ENCODE results near the gene SMIM13. TPM values are rescaled to one million over a fixed set of nuclear protein-coding genes. Genes with fewer than 3 reads are reported as not detected.
"Not testable (repeated sequence)": the region's sequence is repeated elsewhere in the genome, so short reads cannot be mapped to it uniquely, and the experiment has no call there.

Gene SMIM13
- total RNA-seq, 2 experiments from 2014 or later: 9.0 to 9.4 TPM

- ChIA-PET CTCF (interaction anchor here (0.8 to 1.3 kb wide), 2 partner anchors 18 to 121 kb away, joined by 3 read pairs; partner anchors contain the start of gene NEDD9), POLR2A (no interaction called here)
- peak within 1 kb of the TSS; percentile 33 for H3K4me3 Mint-ChIP-seq
- no peak for DNase-seq
- H3K4me1 Mint-ChIP-seq: peaks cover 21% of the 10 kb centered on the region
- H3K27me3 Mint-ChIP-seq: no peaks in the 10 kb centered on the region
- H3K36me3 Mint-ChIP-seq (ENCODE audit: low read depth): no peaks in the 10 kb centered on the region
- H3K27ac Mint-ChIP-seq: no peak within 1 kb of the TSS
- H3K9me3 Mint-ChIP-seq: no peaks in the 10 kb centered on the region
Observed at GRCh38 chr6:11110921-11111768, 17.5 kb downstream of the SMIM13 start, which contains the start of gene ERVFRD-1. TSS of gene ERVFRD-1 (minus strand) at chr6:11111725. CDS start at chr6:11105310, 6,415 bp downstream.

- Mint-ChIP-seq H3K27me3 (no peaks in the 10 kb centered on the region), H3K4me1 (peaks cover 26% of the 10 kb centered on the region), H3K4me3 (peak overlapping the region; percentile 22), H3K36me3 (ENCODE audit: low read depth) (no peaks in the 10 kb centered on the region), H3K27ac (no peak overlapping the region), H3K9me3 (no peaks in the 10 kb centered on the region)
- DNase-seq: no peak
- CTCF ChIA-PET: interaction anchor here (1.3 kb wide), 1 partner anchor 19 kb away, joined by 3 read pairs; no protein-coding TSS in a partner anchor
- POLR2A ChIA-PET: no interaction called here
Observed at GRCh38 chr6:11111769-11112437, 18.3 kb downstream of the SMIM13 start.

- no peak for DNase-seq
- no peak overlapping the region for H3K27ac Mint-ChIP-seq
- ChIA-PET CTCF (no interaction called here), POLR2A (no interaction called here)
- H3K9me3 Mint-ChIP-seq: no peaks in the 10 kb centered on the region
- H3K27me3 Mint-ChIP-seq: no peaks in the 10 kb centered on the region
- H3K4me1 Mint-ChIP-seq: peaks cover 26% of the 10 kb centered on the region
- H3K4me3 Mint-ChIP-seq: no peak overlapping the region
- no peaks in the 10 kb centered on the region for H3K36me3 Mint-ChIP-seq (ENCODE audit: low read depth)
Observed at GRCh38 chr6:11113038-11113437, 19.4 kb downstream of the SMIM13 start.

GRCh38 chr6:11115808-11116536 is 22.3 kb downstream of the SMIM13 start:
- H3K4me3 Mint-ChIP-seq, CTCF ChIA-PET: not testable (repeated sequence)

GRCh38 chr6:11120271-11121005 is 26.8 kb downstream of the SMIM13 start:
- H3K27ac Mint-ChIP-seq: no peak overlapping the region
- no peak overlapping the region for H3K4me3 Mint-ChIP-seq
- ChIA-PET CTCF (interaction anchor here (1.1 kb wide), 1 partner anchor 375 kb away, joined by 4 read pairs; no protein-coding TSS in a partner anchor), POLR2A (no interaction called here)
- no peak for DNase-seq
- H3K4me1 Mint-ChIP-seq: peaks cover 8% of the 10 kb centered on the region
- no peaks in the 10 kb centered on the region for H3K9me3 Mint-ChIP-seq
- H3K27me3 Mint-ChIP-seq: no peaks in the 10 kb centered on the region
- peaks cover 2% of the 10 kb centered on the region for H3K36me3 Mint-ChIP-seq (ENCODE audit: low read depth)

More at GRCh38 chr6:11115808-11116536, 22.3 kb downstream of the SMIM13 start:
- H3K4me1 Mint-ChIP-seq: peaks cover 23% of the 10 kb centered on the region
- H3K27ac Mint-ChIP-seq; DNase-seq; H3K36me3 Mint-ChIP-seq (ENCODE audit: low read depth); H3K27me3 Mint-ChIP-seq; H3K9me3 Mint-ChIP-seq; POLR2A ChIA-PET: not testable (repeated sequence)

- Mint-ChIP-seq H3K4me1 (peaks cover 2% of the 10 kb centered on the region), H3K4me3 (no peak overlapping the region), H3K27ac (no peak overlapping the region), H3K36me3 (ENCODE audit: low read depth) (peaks cover 11% of the 10 kb centered on the region), H3K27me3 (no peaks in the 10 kb centered on the region), H3K9me3 (peaks cover 2% of the 10 kb centered on the region)
- no peak for DNase-seq
- ChIA-PET CTCF (no interaction called here), POLR2A (no interaction called here)
Observed at GRCh38 chr6:11121851-11122250, 28.2 kb downstream of the SMIM13 start.

GRCh38 chr6:11122380-11122779 is 28.7 kb downstream of the SMIM13 start:
- Mint-ChIP-seq H3K27me3 (no peaks in the 10 kb centered on the region), H3K4me3 (no peak overlapping the region), H3K4me1 (peaks cover 2% of the 10 kb centered on the region), H3K27ac (no peak overlapping the region), H3K36me3 (ENCODE audit: low read depth) (peaks cover 15% of the 10 kb centered on the region), H3K9me3 (peaks cover 2% of the 10 kb centered on the region)
- ChIA-PET POLR2A (no interaction called here), CTCF (no interaction called here)
- no peak for DNase-seq

- H3K4me1 Mint-ChIP-seq: peaks cover 2% of the 10 kb centered on the region
- H3K27me3 Mint-ChIP-seq: no peaks in the 10 kb centered on the region
- DNase-seq: no peak
- H3K27ac Mint-ChIP-seq: no peak overlapping the region
- POLR2A ChIA-PET: no interaction called here
- H3K36me3 Mint-ChIP-seq (ENCODE audit: low read depth): peaks cover 16% of the 10 kb centered on the region
- H3K4me3 Mint-ChIP-seq: no peak overlapping the region
- peaks cover 2% of the 10 kb centered on the region for H3K9me3 Mint-ChIP-seq
- CTCF ChIA-PET: no interaction called here
Observed at GRCh38 chr6:11123978-11124377, 30.3 kb downstream of the SMIM13 start.

GRCh38 chr6:11126876-11127275 is 33.2 kb downstream of the SMIM13 start:
- no peak overlapping the region for H3K4me3 Mint-ChIP-seq
- no peak for DNase-seq
- no peak overlapping the region for H3K27ac Mint-ChIP-seq
- no peaks in the 10 kb centered on the region for H3K27me3 Mint-ChIP-seq
- H3K4me1 Mint-ChIP-seq: peaks cover 8% of the 10 kb centered on the region
- ChIA-PET CTCF (no interaction called here), POLR2A (no interaction called here)
- peaks cover 16% of the 10 kb centered on the region for H3K36me3 Mint-ChIP-seq (ENCODE audit: low read depth)
- H3K9me3 Mint-ChIP-seq: peaks cover 2% of the 10 kb centered on the region

GRCh38 chr6:11128608-11129007 is 35.0 kb downstream of the SMIM13 start:
- no peak overlapping the region for H3K4me3 Mint-ChIP-seq
- H3K9me3 Mint-ChIP-seq: peaks cover 2% of the 10 kb centered on the region
- no peak overlapping the region for H3K27ac Mint-ChIP-seq
- H3K27me3 Mint-ChIP-seq: no peaks in the 10 kb centered on the region
- POLR2A ChIA-PET: no interaction called here
- H3K36me3 Mint-ChIP-seq (ENCODE audit: low read depth): peaks cover 16% of the 10 kb centered on the region
- DNase-seq: no peak
- CTCF ChIA-PET: no interaction called here
- peaks cover 8% of the 10 kb centered on the region for H3K4me1 Mint-ChIP-seq

- POLR2A ChIA-PET: no interaction called here
- Mint-ChIP-seq H3K27ac (no peak overlapping the region), H3K27me3 (no peaks in the 10 kb centered on the region), H3K9me3 (peaks cover 2% of the 10 kb centered on the region), H3K4me3 (no peak overlapping the region), H3K36me3 (ENCODE audit: low read depth) (peaks cover 21% of the 10 kb centered on the region), H3K4me1 (peaks cover 6% of the 10 kb centered on the region)
- no peak for DNase-seq
- CTCF ChIA-PET: no interaction called here
Observed at GRCh38 chr6:11129908-11130565, 36.4 kb downstream of the SMIM13 start.

GRCh38 chr6:11130605-11131004 is 37.0 kb downstream of the SMIM13 start:
- ChIA-PET CTCF (no interaction called here), POLR2A (no interaction called here)
- DNase-seq: no peak
- peaks cover 24% of the 10 kb centered on the region for H3K36me3 Mint-ChIP-seq (ENCODE audit: low read depth)
- peaks cover 6% of the 10 kb centered on the region for H3K4me1 Mint-ChIP-seq
- H3K27ac Mint-ChIP-seq: no peak overlapping the region
- no peak overlapping the region for H3K4me3 Mint-ChIP-seq
- peaks cover 2% of the 10 kb centered on the region for H3K9me3 Mint-ChIP-seq
- no peaks in the 10 kb centered on the region for H3K27me3 Mint-ChIP-seq
